HG02798 (cell line): Measurements from ENCODE around the gene TBX10.
A peak's percentile ranks its signal among the peaks of the same experiment; 100 is the strongest.
"Not testable (repeated sequence)": the region's sequence is repeated elsewhere in the genome, so short reads cannot be mapped to it uniquely, and the experiment has no call there.

ENCODE experiments used
- ATAC-seq: cut with Tn5 transposase; IDR thresholded peaks from one replicate; pipeline ENCODE4 v1.9.1; 2021; ENCODE audit warnings: mild to moderate bottlenecking; ENCODE audit not compliant: unreplicated experiment, poor library complexity

Gene TBX10

DNA sequence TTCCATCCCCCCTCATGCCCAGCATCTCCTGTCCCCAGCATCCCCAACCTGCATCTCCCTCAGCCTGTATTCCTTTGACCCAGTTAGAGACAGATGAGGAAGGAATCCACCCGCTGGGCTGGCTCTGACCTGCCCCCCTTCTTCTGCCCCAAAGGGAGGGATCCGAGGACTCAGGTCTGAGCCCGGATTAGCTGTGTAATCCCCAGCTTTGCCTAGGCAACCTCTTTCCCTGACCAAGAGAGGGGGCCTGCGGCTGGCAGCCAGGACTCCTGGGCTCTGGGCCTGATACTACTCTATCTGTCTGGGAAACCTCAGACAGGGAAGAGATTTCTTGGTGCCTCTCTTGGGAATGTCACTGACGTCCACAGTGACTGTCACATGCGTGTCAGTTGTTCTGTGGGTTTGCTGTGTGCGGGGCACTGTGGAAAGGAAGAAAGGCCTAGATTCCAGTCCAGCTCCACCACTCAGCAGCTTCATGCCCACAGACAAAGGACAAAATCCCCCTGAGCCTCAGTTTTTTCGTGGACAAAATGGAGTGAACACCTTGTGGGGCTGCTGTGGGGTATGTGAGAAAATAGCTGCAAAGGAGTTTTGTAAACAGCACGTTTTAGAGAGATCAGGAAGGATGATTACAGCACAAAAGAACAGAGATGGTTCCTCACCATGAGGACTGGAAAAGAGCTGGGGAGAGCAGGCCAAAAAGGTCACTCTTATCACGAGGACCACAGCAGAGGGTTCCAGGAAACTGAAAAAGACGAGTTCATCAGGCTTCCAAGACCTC is 34.1 kb downstream of the TBX10 start:
- no peak for ATAC-seq

DNA sequence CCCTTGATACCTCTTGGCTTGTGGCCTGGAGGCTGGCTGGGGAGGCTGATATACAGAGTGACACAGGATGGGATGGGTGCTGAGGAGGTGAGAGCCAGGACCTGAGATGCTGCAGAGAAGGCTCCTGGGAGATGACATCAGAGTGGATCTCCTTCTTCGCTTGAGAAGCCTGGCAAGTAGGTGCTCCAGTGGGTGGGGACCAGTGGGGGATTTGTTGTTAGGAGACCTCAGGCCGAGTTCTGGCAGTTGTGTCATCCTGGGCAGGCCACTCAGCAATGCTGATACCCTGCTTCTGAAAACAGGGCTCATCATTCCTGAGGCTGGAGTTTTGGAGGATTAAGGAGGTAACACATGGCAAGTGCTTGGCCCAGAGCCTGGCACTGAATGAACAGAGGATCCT is 34.7 kb downstream of the TBX10 start:
- ATAC-seq, result no peak

DNA sequence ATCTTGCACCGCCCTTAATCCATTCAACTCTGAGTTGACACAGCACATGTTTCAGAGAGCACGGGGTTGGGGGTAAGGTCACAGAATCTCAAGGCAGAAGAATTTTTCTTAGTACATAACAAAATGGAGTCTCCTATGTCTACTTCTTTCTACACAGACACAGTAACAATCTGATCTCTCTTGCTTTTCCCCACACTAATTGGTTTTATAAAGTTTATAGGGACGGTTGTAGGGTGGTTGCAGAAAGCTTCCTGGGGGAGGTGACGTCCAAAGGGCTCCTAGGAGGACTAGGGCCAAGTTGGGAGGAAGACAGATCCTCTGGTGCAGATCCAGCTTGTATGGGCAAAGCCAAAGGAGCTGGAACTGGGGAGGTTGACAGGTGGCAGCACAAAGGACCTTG is 35.4 kb downstream of the TBX10 start:
- ATAC-seq, result not testable (repeated sequence)

DNA sequence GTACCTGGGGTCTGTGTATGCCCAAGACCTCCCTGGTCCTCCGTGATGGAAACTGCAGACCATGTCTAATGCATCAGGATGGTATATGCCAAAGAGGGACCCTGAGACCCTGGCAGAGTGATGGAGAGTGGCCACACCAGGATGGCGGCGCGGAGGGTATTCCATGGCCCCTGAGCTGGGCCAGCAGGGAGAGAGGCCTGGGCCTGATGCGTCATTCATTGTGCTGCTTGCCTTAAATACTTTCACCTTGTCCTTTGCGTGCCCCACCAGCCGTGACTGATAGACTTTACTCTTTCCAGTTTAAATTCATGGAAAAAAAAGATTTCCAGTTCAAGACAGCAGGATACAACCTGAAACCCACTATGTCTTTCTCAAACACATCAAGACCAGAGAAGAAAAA is 38.5 kb downstream of the TBX10 start:
- ATAC-seq, result no peak

DNA sequence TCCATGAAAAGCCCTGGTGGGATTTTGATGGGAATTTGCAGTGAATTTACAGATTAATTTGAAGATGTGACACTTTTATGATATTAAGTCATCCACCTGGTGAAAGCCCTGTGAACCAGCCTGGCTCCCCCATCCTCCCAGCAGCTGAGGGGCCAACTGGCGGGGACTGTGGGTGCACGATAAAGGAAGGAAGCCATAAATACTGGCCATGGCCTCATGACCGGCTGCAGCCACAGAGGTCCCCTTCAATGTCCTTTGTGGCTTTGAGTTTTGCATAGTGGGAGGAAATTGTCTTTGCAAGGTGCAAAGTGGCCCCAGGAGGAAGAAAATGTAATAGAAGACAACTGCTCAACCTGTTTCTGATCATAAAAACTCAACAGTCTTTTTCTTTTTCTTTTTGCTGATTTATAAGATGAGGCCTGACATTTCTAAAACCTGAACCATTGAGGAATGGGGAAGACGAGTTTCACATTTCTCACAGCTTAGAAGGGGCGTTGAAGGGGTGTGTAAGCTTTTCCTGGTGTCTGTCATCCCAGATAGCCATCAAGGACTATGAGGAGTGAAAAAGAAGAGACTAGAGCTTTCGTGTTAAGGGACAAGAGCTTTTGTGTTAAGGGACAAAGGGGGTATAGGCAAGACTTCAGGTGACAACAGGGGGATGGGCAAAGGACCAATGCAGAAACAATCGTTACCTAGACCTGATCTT is 39.1 kb downstream of the TBX10 start:
- ATAC-seq, result peak; percentile 71

DNA sequence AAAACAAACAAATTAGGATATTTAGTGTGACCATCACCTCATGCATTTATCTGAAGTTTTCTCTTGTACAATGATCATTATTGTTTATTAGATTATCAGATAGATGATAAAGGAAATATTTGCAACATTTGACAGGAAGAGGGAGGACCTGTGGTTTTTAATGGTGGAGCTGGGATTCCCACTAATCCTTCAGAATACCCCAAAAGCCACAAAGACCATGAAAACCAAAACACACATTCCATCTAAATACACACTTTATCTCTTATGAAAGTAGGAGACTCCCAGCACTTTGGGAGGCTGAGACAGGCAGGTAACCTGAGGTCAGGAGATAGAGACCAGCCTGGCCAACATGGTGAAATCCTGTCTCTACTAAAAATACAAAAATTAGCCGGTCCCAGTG is 40.4 kb downstream of the TBX10 start:
- no peak for ATAC-seq

DNA sequence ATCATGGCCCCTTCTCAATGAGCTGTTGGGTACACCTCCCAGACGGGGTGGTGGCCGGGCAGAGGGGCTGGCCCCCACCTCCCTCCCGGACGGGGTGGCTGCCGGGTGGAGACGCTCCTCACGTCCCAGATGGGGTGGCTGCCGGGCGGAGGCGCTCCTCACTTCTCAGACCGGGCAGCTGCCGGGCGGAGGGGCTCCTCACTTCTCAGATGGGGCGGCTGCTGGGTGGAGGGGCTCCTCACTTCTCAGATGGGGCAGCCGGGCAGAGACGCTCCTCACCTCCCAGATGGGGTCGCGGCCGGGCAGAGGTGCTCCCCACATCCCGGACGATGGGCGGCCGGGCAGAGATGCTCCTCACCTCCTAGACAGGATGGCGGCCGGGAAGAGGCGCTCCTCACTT is 41.6 kb downstream of the TBX10 start:
- ATAC-seq, result not testable (repeated sequence)

DNA sequence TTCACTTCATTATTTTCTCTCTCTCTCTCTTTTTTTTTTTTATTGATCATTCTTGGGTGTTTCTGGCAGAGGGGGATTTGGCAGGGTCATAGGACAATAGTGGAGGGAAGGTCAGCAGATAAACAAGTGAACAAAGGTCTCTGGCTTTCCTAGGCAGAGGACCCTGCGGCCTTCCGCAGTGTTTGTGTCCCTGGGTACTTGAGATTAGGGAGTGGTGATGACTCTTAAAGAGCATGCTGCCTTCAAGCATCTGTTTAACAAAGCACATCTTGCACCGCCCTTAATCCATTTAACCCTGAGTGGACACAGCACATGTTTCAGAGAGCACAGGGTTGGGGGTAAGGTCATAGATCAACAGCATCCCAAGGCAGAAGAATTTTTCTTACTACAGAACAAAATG is 42.1 kb downstream of the TBX10 start:
- not testable (repeated sequence) for ATAC-seq

DNA sequence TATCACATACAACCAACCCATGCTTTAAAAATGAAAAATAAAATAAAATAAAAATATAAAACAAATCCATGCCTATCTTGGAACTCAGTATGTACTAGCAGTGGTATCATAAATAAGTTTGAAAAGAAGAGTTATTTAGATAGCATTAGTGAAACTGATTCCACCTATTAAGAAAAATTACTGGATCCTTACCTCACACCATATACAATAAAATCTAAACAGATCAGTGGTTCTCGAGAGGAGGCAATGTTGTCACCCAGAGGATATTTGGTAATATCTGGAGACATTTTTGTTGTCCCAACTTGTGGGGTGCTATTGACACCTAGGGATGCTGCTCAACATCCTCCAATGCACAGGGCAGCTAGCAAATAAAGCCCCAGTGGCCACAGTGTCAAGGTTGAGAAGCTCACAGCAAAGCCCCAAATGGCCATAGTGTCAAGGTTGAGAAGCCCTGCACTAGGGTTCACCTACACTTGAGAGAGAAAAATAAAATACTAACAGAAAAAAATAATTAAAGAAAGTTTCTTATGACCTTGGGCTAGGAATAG is 42.7 kb downstream of the TBX10 start:
- ATAC-seq, result no peak

DNA sequence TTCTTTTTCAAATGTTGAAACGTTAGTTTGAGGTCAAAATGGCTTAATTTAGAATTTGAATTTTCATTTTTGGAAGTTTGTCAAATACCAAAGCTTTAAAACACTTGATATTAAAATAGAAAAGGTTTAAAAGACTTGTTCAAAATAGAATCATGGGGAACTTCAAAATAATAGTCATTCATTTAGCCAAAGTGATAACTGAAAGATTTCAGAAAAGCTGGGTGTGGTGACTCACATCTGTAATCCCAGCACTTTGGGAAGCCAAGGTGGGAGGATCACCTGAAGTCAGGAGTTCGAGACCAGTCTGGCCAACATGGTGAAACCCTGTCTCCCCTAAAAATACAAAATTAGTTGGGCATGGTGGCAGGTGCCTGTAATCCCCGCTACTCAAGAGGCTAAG is 45.1 kb downstream of the TBX10 start:
- ATAC-seq, result no peak

DNA sequence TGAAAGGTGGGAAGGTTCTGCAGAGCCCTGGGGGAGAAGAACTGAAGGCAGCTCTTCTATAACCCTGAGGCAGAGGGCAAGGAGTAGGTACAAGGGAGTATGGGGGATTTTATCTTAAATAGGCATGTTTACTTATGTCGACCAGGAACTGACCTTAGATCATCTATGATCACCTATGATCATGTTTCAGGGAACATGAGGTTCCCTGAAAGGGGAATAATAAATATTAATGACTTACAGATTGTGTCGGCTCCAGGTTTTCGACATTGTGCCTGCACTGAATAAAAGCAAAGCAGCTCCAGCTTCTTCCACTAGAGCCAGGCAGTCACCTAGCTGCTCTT is 46.0 kb downstream of the TBX10 start:
- ATAC-seq, result no peak

DNA sequence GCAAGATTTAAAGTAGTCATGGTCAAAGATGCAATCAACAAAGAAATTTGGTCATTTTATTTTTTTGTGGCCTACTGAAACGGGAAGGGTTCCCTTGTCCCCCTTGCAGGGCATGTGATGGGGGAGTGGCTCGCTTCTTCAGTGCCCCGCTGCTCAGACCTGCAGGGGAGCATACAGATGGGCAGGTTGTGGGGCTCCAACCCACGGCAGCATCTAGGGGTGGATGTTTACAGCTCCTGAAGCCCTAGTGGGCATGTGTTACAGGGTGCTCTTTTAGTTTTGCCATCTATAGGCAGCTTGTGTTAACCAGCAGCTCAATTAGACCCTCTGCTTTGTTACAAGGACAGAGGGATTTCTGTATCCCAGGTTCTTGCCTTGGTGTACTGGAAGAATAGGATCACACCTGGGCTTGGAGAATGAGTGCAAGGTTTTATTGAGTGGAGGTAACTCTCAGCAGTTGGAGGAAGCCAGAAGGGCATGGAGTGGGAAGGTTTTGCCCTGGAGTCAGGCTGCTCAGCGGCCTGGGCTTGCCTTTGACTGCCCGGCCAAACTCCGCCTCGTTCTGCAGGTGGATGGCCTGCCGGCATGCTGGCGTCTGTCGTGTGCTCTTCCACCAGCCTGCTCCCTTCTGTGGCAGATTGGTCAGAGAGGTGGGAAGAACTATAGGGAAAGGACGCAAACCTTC is 46.5 kb downstream of the TBX10 start:
- no peak for ATAC-seq

DNA sequence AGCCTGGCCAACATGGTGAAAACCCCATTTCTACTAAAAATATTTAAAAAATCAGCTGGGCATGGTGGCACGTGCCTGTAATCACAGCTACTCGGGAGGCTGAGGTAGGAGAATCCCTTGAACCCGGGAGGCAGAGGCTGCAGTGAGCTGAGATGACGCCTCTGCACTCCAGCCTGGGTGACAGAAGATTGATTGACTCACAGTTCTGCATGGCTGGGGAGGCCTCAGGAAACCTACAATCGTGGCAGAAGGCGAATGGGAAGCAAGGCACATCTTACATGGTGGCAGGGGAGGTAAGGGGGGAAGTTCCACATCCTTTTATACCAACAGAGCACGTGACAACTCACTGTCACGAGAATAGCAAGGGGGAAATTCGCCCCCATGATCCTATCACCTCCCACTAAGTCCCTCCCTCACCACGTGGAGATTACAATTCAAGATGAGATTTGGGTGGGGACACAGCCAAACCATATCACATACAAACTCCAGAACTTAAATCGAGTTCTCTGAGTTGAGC is 50.6 kb downstream of the TBX10 start:
- not testable (repeated sequence) for ATAC-seq

DNA sequence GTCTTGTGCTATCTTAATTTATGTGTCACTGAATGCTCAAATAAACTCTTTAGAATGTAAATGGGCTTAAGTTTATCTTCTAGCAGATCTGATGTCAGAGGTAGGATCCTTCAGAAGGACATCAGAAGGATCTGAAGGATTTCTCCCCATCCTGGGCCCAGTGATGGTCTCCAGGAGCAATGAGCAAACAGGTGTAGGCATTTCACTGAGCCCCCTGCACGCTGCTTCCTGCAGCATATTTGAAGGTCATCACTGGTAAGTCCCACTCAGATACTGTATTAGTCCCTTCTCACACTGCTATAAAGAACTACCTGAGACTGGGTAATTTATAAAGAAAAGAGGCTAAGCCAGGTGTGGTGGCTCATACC is 51.4 kb downstream of the TBX10 start:
- peak; percentile 12 for ATAC-seq

DNA sequence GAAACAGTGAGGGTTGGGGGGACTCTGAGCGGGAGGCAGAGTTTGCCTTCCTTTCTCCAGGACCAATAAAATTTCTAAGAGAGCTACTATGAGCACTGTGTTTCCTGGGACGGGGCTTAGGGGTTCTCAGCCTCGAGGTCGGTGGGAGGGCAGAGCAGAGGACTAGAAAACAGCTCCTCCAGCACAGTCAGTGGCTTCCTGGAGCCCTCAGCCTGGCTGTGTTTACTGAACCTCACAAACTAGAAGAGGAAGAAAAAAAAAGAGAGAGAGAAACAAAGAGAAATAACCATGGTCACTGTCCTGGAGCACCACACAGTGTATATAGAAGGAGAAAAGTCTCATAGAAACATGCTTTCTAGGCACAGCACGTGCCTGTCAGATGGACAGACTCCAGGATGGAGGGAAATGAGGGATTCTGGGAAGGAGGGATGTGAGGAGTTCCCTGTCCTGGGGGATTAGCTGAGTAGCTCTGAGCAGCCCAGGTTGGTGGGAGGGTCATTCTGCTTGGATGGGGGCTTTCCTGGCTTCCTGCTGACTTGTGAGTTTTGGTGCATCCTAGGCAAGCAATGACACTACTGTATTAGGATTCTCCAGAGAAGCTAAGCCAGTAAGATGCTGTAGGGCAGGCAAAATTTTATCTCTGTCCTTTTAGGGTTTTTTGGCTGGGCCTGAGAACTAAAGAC is 52.9 kb downstream of the TBX10 start:
- ATAC-seq, result no peak

DNA sequence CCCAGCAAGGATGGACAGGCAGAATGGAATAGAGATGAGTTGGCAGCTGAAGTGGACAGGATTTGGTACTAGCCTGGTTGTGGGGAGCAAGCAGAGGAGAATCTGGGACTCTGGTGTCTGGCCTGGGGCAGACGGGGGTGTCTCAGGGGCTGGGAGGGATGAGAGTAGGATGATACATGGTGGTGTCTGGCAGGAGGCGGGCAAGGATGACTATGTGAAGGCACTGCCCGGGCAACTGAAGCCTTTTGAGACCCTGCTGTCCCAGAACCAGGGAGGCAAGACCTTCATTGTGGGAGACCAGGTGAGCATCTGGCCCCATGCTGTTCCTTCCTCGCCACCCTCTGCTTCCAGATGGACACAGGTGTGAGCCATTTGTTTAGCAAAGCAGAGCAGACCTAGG is 53.7 kb downstream of the TBX10 start:
- no peak for ATAC-seq

DNA sequence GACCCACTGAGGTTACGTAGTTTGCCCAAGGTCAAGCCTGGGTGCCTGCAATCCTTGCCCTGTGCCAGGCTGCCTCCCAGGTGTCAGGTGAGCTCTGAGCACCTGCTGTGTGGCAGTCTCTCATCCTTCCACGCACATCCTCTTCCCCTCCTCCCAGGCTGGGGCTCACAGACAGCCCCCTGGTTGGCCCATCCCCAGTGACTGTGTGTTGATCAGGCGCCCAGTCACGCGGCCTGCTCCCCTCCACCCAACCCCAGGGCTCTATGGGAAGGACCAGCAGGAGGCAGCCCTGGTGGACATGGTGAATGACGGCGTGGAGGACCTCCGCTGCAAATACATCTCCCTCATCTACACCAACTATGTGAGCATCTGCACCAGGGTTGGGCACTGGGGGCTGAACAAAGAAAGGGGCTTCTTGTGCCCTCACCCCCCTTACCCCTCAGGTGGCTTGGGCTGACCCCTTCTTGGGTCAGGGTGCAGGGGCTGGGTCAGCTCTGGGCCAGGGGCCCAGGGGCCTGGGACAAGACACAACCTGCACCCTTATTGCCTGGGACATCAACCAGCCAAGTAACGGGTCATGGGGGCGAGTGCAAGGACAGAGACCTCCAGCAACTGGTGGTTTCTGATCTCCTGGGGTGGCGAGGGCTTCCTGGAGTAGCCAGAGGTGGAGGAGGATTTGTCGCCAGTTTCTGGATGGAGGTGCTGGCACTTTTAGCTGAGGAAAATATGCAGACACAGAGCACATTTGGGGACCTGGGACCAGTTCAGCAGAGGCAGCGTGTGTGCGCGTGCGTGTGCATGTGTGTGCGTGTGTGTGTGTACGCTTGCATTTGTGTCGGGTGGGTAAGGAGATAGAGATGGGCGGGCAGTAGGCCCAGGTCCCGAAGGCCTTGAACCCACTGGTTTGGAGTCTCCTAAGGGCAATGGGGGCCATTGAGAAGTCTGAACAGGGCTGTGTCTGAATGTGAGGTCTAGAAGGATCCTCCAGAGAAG is 54.4 kb downstream of the TBX10 start:
- ATAC-seq, result no peak

DNA sequence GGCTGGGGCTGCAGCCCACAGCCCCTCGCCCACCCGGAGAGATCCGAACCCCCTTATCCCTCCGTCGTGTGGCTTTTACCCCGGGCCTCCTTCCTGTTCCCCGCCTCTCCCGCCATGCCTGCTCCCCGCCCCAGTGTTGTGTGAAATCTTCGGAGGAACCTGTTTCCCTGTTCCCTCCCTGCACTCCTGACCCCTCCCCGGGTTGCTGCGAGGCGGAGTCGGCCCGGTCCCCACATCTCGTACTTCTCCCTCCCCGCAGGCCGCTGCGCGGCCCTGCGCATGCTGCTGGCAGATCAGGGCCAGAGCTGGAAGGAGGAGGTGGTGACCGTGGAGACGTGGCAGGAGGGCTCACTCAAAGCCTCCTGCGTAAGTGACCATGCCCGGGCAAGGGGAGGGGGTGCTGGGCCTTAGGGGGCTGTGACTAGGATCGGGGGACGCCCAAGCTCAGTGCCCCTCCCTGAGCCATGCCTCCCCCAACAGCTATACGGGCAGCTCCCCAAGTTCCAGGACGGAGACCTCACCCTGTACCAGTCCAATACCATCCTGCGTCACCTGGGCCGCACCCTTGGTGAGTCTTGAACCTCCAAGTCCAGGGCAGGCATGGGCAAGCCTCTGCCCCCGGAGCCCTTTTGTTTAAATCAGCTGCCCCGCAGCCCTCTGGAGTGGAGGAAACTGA is 55.2 kb downstream of the TBX10 start:
- ATAC-seq, result peak; percentile 3
